HL-60 (cell line): ENCODE results near the gene TAP2.

Source experiments
- POLR2AphosphoS5 ChIP-seq: IDR thresholded peaks from 2 replicates; pipeline ENCODE4 v1.6.1; 2012; ENCODE audit warnings: low read depth
- SPI1 ChIP-seq: IDR thresholded peaks from 2 replicates; pipeline ENCODE4 v1.6.1; 2012; ENCODE audit warnings: low read depth, mild to moderate bottlenecking, borderline replicate concordance
- TF ChIP-seq, protein P1 (sequence below): IDR thresholded peaks from one replicate; pipeline ENCODE4 v1.5.1; 2011; ENCODE audit warnings: low read length, control low read depth, inconsistent platforms; ENCODE audit not compliant: insufficient read depth
- TF ChIP-seq, protein P2 (sequence below): IDR thresholded peaks from 2 replicates; pipeline ENCODE4 v1.6.1; 2012; ENCODE audit warnings: low read depth; ENCODE audit not compliant: insufficient replicate concordance

DNA sequence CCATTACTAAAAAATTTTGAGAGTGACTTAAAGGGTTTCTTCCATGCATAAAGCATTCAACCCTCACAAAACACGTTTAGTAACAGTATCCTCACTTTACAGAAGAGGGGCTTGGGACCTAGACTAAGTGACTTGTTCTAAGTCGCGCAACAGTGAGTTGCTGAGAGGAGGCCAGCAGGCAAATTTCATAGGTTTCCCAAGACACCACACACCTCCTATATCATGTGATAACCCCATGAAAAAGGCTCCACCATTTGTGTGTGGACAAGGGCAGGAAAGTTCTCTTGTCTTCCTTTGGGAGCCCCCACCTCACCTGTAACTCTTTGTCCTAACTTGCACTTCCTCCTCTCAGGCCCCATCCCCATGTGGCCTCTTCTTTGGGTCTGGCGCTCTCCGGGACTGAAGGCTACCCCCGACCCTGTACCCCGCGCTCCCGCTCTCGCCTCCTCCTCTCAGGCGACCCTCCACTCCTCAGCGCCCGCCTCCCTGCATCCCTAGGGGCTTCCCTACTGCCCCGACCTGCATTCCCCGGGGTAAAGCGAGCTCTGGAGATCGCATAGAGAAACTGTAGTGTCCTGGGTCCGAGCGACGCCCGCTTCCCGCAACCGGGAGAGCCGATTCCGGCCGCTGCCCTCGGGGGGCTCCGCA lies 4.9 kb upstream of the TAP2 start:
- TF ChIP-seq, protein P1, sequence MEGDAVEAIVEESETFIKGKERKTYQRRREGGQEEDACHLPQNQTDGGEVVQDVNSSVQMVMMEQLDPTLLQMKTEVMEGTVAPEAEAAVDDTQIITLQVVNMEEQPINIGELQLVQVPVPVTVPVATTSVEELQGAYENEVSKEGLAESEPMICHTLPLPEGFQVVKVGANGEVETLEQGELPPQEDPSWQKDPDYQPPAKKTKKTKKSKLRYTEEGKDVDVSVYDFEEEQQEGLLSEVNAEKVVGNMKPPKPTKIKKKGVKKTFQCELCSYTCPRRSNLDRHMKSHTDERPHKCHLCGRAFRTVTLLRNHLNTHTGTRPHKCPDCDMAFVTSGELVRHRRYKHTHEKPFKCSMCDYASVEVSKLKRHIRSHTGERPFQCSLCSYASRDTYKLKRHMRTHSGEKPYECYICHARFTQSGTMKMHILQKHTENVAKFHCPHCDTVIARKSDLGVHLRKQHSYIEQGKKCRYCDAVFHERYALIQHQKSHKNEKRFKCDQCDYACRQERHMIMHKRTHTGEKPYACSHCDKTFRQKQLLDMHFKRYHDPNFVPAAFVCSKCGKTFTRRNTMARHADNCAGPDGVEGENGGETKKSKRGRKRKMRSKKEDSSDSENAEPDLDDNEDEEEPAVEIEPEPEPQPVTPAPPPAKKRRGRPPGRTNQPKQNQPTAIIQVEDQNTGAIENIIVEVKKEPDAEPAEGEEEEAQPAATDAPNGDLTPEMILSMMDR = no peak
- no peak for TF ChIP-seq POLR2AphosphoS5
- TF ChIP-seq, protein P2, sequence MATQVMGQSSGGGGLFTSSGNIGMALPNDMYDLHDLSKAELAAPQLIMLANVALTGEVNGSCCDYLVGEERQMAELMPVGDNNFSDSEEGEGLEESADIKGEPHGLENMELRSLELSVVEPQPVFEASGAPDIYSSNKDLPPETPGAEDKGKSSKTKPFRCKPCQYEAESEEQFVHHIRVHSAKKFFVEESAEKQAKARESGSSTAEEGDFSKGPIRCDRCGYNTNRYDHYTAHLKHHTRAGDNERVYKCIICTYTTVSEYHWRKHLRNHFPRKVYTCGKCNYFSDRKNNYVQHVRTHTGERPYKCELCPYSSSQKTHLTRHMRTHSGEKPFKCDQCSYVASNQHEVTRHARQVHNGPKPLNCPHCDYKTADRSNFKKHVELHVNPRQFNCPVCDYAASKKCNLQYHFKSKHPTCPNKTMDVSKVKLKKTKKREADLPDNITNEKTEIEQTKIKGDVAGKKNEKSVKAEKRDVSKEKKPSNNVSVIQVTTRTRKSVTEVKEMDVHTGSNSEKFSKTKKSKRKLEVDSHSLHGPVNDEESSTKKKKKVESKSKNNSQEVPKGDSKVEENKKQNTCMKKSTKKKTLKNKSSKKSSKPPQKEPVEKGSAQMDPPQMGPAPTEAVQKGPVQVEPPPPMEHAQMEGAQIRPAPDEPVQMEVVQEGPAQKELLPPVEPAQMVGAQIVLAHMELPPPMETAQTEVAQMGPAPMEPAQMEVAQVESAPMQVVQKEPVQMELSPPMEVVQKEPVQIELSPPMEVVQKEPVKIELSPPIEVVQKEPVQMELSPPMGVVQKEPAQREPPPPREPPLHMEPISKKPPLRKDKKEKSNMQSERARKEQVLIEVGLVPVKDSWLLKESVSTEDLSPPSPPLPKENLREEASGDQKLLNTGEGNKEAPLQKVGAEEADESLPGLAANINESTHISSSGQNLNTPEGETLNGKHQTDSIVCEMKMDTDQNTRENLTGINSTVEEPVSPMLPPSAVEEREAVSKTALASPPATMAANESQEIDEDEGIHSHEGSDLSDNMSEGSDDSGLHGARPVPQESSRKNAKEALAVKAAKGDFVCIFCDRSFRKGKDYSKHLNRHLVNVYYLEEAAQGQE = no peak
- peak; percentile 75 for TF ChIP-seq SPI1
